Liver (tissue), 9 donors: ENCODE measurements around the gene RELL1. TPM values are rescaled to one million over a fixed set of nuclear protein-coding genes. Genes with fewer than 3 reads are reported as not detected.

Experiments used
- DNase-seq: peaks from one replicate; pipeline ENCODE4 v3.0.0-alpha.2; 2017; ENCODE audit warnings: low spot score
- H3K27ac ChIP-seq, 2 donors: one replicate each; pipeline ENCODE4 v1.7.0; 2013; ENCODE audit warnings: inconsistent platforms in 2 of 2, low read length in 2 of 2, control low read depth in 1 of 2, low read depth in 1 of 2, mild to moderate bottlenecking in 1 of 2
- H3K27me3 ChIP-seq, 4 donors: one replicate each; pipeline versions ENCODE4 v1.6.1 to v1.7.0; 2013; ENCODE audit warnings: low read length in 3 of 4, inconsistent platforms in 1 of 4, mild to moderate bottlenecking in 1 of 4, moderate library complexity in 1 of 4; ENCODE audit not compliant: control insufficient read depth in 4 of 4, insufficient read depth in 4 of 4
- H3K36me3 ChIP-seq, 4 donors: one replicate each; pipeline versions ENCODE4 v1.6.1 to v1.7.0; 2013; ENCODE audit warnings: low read length in 3 of 4, mild to moderate bottlenecking in 3 of 4, low read depth in 1 of 4, moderate library complexity in 1 of 4; ENCODE audit not compliant: control insufficient read depth in 4 of 4, insufficient read depth in 3 of 4
- H3K4me1 ChIP-seq, 4 donors: one replicate each; pipeline versions ENCODE4 v1.6.1 to v1.7.0; 2013; ENCODE audit warnings: low read length in 3 of 4, mild to moderate bottlenecking in 3 of 4, moderate library complexity in 1 of 4; ENCODE audit not compliant: control insufficient read depth in 4 of 4, insufficient read depth in 4 of 4
- H3K4me3 ChIP-seq, 3 donors: one replicate each; pipeline versions ENCODE4 v1.6.1 to v1.7.0; 2013; ENCODE audit warnings: low read length in 3 of 3, control low read depth in 1 of 3, low read depth in 1 of 3, mild to moderate bottlenecking in 1 of 3
- H3K9ac ChIP-seq, 2 donors: one replicate each; pipeline ENCODE4 v1.7.0; 2013; ENCODE audit warnings: low read length in 2 of 2, mild to moderate bottlenecking in 2 of 2, moderate library complexity in 2 of 2, control low read depth in 1 of 2, low read depth in 1 of 2
- H3K9me3 ChIP-seq, 4 donors: one replicate each; pipeline versions ENCODE4 v1.6.1 to v1.7.0; 2013; ENCODE audit warnings: low read length in 3 of 4; ENCODE audit not compliant: control insufficient read depth in 4 of 4
- EGR1 ChIP-seq, 2 donors: IDR thresholded peaks; 2 replicates each; pipeline ENCODE4 v1.6.1; 2016 to 2018; ENCODE audit warnings: antibody characterized with exemption in 2 of 2, low read depth in 2 of 2
- FOXA1 ChIP-seq: IDR thresholded peaks from 2 replicates; pipeline ENCODE4 v1.6.1; 2016; ENCODE audit warnings: antibody characterized with exemption
- FOXA2 ChIP-seq: IDR thresholded peaks from 2 replicates; pipeline ENCODE4 v1.6.1; 2016; ENCODE audit warnings: antibody characterized with exemption
- GABPA ChIP-seq, 2 donors: IDR thresholded peaks in 1 of 2; conservative IDR thresholded peaks in 1 of 2; 2 replicates each; pipeline ENCODE4 v1.6.1; 2016; ENCODE audit warnings: antibody characterized with exemption in 2 of 2, mild to moderate bottlenecking in 1 of 2, moderate library complexity in 1 of 2
- HNF4A ChIP-seq, 2 donors: conservative IDR thresholded peaks; 2 replicates each; pipeline ENCODE4 v1.6.1; 2016; ENCODE audit warnings: antibody characterized with exemption in 2 of 2, mild to moderate bottlenecking in 2 of 2
- HNF4G ChIP-seq: IDR thresholded peaks from 2 replicates; pipeline ENCODE4 v1.6.1; 2016; ENCODE audit warnings: antibody characterized with exemption
- JUND ChIP-seq, 2 donors: IDR thresholded peaks; 2 replicates each; pipeline ENCODE4 v1.6.1; 2016; ENCODE audit warnings: antibody characterized with exemption in 2 of 2
- NR2F2 ChIP-seq: IDR thresholded peaks from 2 replicates; pipeline ENCODE4 v1.6.1; 2016; ENCODE audit warnings: antibody characterized with exemption
- RAD21 ChIP-seq, 2 donors: IDR thresholded peaks; 2 replicates each; pipeline ENCODE4 v1.6.1; 2016; ENCODE audit warnings: antibody characterized with exemption in 2 of 2, mild to moderate bottlenecking in 2 of 2
- RXRA ChIP-seq, 2 donors: IDR thresholded peaks; 2 replicates each; pipeline ENCODE4 v1.6.1; 2017 to 2018; ENCODE audit warnings: antibody characterized with exemption in 2 of 2, mild to moderate bottlenecking in 1 of 2
- SP1 ChIP-seq: IDR thresholded peaks from 2 replicates; pipeline ENCODE4 v1.6.1; 2018; ENCODE audit warnings: antibody characterized with exemption, mild to moderate bottlenecking
- TAF1 ChIP-seq: conservative IDR thresholded peaks from 2 replicates; pipeline ENCODE4 v1.6.1; 2016; ENCODE audit warnings: antibody characterized with exemption, mild to moderate bottlenecking
- YY1 ChIP-seq: IDR thresholded peaks from 2 replicates; pipeline ENCODE4 v1.6.1; 2016; ENCODE audit warnings: antibody characterized with exemption, mild to moderate bottlenecking
- WGBS: extraction: QIAGEN DNeasy Blood & Tissue Kit; methylation state at CpG from one replicate; pipeline ENCODE4 v1.1.7; 2013; 5-methylcytosine and 5-hydroxymethylcytosine counted together
- polyA plus RNA-seq, 2 donors: library from polyadenylated mRNA; stranded (reverse) in 1 of 2; unstranded in 1 of 2; fragments of 200-250 nt in 1 of 2; fragments of >200 nt in 1 of 2; fragmentation: Nextera tagmentation in 1 of 2; extraction: Ambion mirVana in 1 of 2; gene quantifications; one replicate each; pipeline versions ENCODE4 v1.2.1 to v1.2.3, GENCODE V29; 2013 to 2015
- total RNA-seq, 2 donors: library from RNA; depleted of rRNA; stranded (reverse); fragments of >200 nt; gene quantifications; one replicate each; pipeline ENCODE4 v1.2.3, GENCODE V29; 2014
- TF ChIP-seq, protein P1 (sequence below): IDR thresholded peaks from 2 replicates; pipeline ENCODE4 v1.6.1; 2016; ENCODE audit warnings: antibody characterized with exemption
- TF ChIP-seq, protein P2 (sequence below): IDR thresholded peaks from 2 replicates; pipeline ENCODE4 v1.6.1; 2016; ENCODE audit warnings: antibody characterized with exemption
- TF ChIP-seq, protein P3 (sequence below): fragments of 150-350 bp; IDR thresholded peaks from 2 replicates; pipeline ENCODE4 v1.5.1; 2017; ENCODE audit warnings: improper control_type of control experiment, low read depth, low read length; ENCODE audit not compliant: missing input control
- TF ChIP-seq, protein P4 (sequence below): IDR thresholded peaks from 2 replicates; pipeline ENCODE4 v1.6.1; 2016; ENCODE audit warnings: antibody characterized with exemption
- TF ChIP-seq, protein P5 (sequence below): IDR thresholded peaks from 2 replicates; pipeline ENCODE4 v1.6.1; 2016; ENCODE audit warnings: antibody characterized with exemption, mild to moderate bottlenecking
- donor health status: healthy.
- donor health status: healthy.
- donor health status: healthy.
- donor health status: healthy.
- donor health status: healthy.

RELL1 gene
- total and polyA plus RNA-seq, 4 donors = 1.5 to 16.8 (median 7.3) TPM

DNA sequence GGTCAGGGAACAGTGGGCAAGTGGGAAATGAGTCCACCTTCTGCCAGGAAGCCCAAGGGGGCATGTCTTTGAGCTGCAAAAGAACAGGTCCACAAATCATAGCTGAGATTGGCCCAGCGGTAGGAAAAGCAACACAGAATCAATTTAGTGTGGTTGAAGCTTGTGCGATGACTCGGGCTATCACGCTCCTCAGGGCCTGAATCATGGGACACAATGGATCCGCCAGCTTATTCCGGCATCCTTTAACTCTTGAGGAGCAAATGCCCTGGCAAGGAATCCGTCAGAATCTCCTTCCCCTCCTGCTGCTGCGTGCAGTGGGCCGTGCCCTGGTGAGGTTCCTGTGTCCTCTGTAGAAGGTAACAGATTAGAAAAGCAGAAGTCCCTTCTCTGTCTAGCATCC is 98.0 kb downstream of the RELL1 start:
- 96% methylated on average over 9 of the region's 9 CpGs for WGBS
- Histone ChIP-seq H3K27me3 (no peaks in the 10 kb centered on the region), H3K36me3 (peaks cover 0 to 12% (median 11%) of the 10 kb centered on the region in 4 donors)

DNA sequence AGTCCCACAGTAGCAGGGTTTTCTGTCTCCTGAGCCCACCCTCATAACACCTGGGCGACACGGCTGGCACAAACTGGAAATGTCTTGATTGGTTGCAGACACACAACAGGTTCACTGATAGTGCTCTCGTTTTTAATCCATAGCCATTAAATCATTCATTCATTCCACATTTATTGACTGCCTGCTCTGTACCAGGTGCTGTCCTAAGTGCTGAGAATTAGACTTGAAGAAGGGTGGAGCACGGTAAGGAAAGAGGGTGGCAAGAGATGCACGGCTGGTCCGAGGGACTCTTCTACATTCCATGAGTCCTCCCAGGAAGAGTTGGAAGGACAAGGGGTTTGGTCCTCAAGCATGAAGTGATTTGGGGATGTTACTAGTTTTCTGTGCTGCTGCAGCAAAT is 100.0 kb downstream of the RELL1 start:
- no peak for DNase-seq
- Histone ChIP-seq H3K27me3 (no peaks in the 10 kb centered on the region), H3K9me3 (peaks cover 0 to 2% (median 0%) of the 10 kb centered on the region in 4 donors), H3K27ac (no peak overlapping the region), H3K9ac (no peak overlapping the region), H3K4me3 (no peak overlapping the region), H3K4me1 (peaks cover 0 to 1% (median 0%) of the 10 kb centered on the region in 4 donors), H3K36me3 (peaks cover 0 to 13% (median 11%) of the 10 kb centered on the region in 4 donors)
- 49% methylated on average over 6 of the region's 6 CpGs for WGBS
- TF ChIP-seq EGR1 (IDR thresholded peaks at IDR 0.05; ENCODE audit: low read depth in 2 of 2) = no peak
- TF ChIP-seq FOXA1 = no peak
- TF ChIP-seq SP1 = no peak
- no peak for TF ChIP-seq JUND (IDR thresholded peaks at IDR 0.05)
- TF ChIP-seq, protein P1, sequence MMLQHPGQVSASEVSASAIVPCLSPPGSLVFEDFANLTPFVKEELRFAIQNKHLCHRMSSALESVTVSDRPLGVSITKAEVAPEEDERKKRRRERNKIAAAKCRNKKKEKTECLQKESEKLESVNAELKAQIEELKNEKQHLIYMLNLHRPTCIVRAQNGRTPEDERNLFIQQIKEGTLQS = no peak
- TF ChIP-seq RXRA (IDR thresholded peaks at IDR 0.05) = no peak
- TF ChIP-seq NR2F2 = no peak
- TF ChIP-seq TAF1 = no peak
- no peak for TF ChIP-seq FOXA2
- TF ChIP-seq, protein P2, sequence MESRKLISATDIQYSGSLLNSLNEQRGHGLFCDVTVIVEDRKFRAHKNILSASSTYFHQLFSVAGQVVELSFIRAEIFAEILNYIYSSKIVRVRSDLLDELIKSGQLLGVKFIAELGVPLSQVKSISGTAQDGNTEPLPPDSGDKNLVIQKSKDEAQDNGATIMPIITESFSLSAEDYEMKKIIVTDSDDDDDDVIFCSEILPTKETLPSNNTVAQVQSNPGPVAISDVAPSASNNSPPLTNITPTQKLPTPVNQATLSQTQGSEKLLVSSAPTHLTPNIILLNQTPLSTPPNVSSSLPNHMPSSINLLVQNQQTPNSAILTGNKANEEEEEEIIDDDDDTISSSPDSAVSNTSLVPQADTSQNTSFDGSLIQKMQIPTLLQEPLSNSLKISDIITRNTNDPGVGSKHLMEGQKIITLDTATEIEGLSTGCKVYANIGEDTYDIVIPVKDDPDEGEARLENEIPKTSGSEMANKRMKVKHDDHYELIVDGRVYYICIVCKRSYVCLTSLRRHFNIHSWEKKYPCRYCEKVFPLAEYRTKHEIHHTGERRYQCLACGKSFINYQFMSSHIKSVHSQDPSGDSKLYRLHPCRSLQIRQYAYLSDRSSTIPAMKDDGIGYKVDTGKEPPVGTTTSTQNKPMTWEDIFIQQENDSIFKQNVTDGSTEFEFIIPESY = no peak
- TF ChIP-seq HNF4G = no peak
- TF ChIP-seq, protein P3, sequence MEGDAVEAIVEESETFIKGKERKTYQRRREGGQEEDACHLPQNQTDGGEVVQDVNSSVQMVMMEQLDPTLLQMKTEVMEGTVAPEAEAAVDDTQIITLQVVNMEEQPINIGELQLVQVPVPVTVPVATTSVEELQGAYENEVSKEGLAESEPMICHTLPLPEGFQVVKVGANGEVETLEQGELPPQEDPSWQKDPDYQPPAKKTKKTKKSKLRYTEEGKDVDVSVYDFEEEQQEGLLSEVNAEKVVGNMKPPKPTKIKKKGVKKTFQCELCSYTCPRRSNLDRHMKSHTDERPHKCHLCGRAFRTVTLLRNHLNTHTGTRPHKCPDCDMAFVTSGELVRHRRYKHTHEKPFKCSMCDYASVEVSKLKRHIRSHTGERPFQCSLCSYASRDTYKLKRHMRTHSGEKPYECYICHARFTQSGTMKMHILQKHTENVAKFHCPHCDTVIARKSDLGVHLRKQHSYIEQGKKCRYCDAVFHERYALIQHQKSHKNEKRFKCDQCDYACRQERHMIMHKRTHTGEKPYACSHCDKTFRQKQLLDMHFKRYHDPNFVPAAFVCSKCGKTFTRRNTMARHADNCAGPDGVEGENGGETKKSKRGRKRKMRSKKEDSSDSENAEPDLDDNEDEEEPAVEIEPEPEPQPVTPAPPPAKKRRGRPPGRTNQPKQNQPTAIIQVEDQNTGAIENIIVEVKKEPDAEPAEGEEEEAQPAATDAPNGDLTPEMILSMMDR = no peak
- TF ChIP-seq, protein P4, sequence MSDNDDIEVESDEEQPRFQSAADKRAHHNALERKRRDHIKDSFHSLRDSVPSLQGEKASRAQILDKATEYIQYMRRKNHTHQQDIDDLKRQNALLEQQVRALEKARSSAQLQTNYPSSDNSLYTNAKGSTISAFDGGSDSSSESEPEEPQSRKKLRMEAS = no peak
- TF ChIP-seq GABPA (IDR thresholded peaks at IDR 0.05 in 1 of 2, conservative IDR thresholded peaks at IDR 0.05 in 1 of 2) = no peak

More for the DNA sequence above, 98.0 kb downstream of the RELL1 start:
- Histone ChIP-seq H3K9ac (no peak overlapping the region), H3K27ac (no peak overlapping the region), H3K4me1 (peaks cover 0 to 1% (median 0%) of the 10 kb centered on the region in 4 donors), H3K9me3 (no peaks in the 10 kb centered on the region), H3K4me3 (no peak overlapping the region)
- DNase-seq = no peak
- no peak for TF ChIP-seq YY1
- TF ChIP-seq, protein P1 = no peak
- no peak for TF ChIP-seq HNF4G
- TF ChIP-seq FOXA2 = no peak
- no peak for TF ChIP-seq RAD21 (IDR thresholded peaks at IDR 0.05)
- TF ChIP-seq, protein P4 = no peak
- TF ChIP-seq SP1 = no peak
- TF ChIP-seq, protein P3 = no peak
- no peak for TF ChIP-seq EGR1 (IDR thresholded peaks at IDR 0.05; ENCODE audit: low read depth in 2 of 2)
- no peak for TF ChIP-seq RXRA (IDR thresholded peaks at IDR 0.05)
- no peak for TF ChIP-seq JUND (IDR thresholded peaks at IDR 0.05)
- TF ChIP-seq NR2F2 = no peak
- TF ChIP-seq, protein P5, sequence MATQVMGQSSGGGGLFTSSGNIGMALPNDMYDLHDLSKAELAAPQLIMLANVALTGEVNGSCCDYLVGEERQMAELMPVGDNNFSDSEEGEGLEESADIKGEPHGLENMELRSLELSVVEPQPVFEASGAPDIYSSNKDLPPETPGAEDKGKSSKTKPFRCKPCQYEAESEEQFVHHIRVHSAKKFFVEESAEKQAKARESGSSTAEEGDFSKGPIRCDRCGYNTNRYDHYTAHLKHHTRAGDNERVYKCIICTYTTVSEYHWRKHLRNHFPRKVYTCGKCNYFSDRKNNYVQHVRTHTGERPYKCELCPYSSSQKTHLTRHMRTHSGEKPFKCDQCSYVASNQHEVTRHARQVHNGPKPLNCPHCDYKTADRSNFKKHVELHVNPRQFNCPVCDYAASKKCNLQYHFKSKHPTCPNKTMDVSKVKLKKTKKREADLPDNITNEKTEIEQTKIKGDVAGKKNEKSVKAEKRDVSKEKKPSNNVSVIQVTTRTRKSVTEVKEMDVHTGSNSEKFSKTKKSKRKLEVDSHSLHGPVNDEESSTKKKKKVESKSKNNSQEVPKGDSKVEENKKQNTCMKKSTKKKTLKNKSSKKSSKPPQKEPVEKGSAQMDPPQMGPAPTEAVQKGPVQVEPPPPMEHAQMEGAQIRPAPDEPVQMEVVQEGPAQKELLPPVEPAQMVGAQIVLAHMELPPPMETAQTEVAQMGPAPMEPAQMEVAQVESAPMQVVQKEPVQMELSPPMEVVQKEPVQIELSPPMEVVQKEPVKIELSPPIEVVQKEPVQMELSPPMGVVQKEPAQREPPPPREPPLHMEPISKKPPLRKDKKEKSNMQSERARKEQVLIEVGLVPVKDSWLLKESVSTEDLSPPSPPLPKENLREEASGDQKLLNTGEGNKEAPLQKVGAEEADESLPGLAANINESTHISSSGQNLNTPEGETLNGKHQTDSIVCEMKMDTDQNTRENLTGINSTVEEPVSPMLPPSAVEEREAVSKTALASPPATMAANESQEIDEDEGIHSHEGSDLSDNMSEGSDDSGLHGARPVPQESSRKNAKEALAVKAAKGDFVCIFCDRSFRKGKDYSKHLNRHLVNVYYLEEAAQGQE = no peak
- TF ChIP-seq FOXA1 = no peak
- no peak for TF ChIP-seq HNF4A (conservative IDR thresholded peaks at IDR 0.05)
